ENCODE measurements around the gene NEK9. TPM values are rescaled to one million over a fixed set of nuclear protein-coding genes. Genes with fewer than 3 reads are reported as not detected.

The NEK9 gene
- total RNA-seq, 1 experiment from 2014 or later, result 40.7 TPM

- H3K27ac ChIP-seq (ENCODE audit: low read length), result 0 out of 2 replicates have a peak overlapping the region, but pooled peaks have one; percentile 29
- ATAC-seq (peak; percentile 80), DNase-seq (ENCODE audit: low read depth, low spot score) (no peak)
- ChIA-PET POLR2A (no interaction called here), CTCF (interaction anchor here (0.6 kb wide), 1 partner anchor 116 kb away, joined by 4 read pairs; no protein-coding TSS in a partner anchor)
- peaks cover 17% of the 10 kb centered on the region for H3K4me1 ChIP-seq (ENCODE audit: control insufficient read depth, insufficient read depth, low read length)
- in situ Hi-C loops (cut with HindIII; ENCODE audit: low pct_unique_long_range_greater_than_20kb, low sequenced_read_pairs), result no loop called here
- BruUV-seq (replicated peaks), result no TSS peak
- H3K27me3 ChIP-seq (ENCODE audit: control insufficient read depth, insufficient read depth, low read length), result no peaks in the 10 kb centered on the region
- H3K4me3 ChIP-seq (ENCODE audit: low read depth in 2 of 2, low read length in 2 of 2), result no peak overlapping the region
- TF ChIP-seq TCF7L2 (IDR thresholded peaks at IDR 0.05; ENCODE audit: low read depth, low read length) (no peak), SIN3A (IDR thresholded peaks at IDR 0.05; ENCODE audit: borderline replicate concordance, insufficient read depth, low read depth, low read length) (no peak), REST (IDR thresholded peaks at IDR 0.05; ENCODE audit: insufficient read depth in 1 of 2, low read depth in 2 of 2, low read length in 1 of 2) (no peak), CTCF (IDR thresholded peaks at IDR 0.05) (no peak), POLR2AphosphoS5 (IDR thresholded peaks at IDR 0.05; ENCODE audit: low read depth, low read length) (no peak)
- H3K9me3 ChIP-seq (ENCODE audit: control insufficient read depth, insufficient read depth, low read depth, low read length), result no peaks in the 10 kb centered on the region
- H3K36me3 ChIP-seq (ENCODE audit: control insufficient read depth, insufficient read depth, low read length), result peaks cover 4% of the 10 kb centered on the region; the same call in 1 of the 2 replicates
- intact Hi-C loops (cut with micrococcal nuclease; ENCODE audit: unreplicated experiment), result no loop called here
These were observed 84.8 kb downstream of the NEK9 start for GRCh38 chr14:75042035-75042434.

- Histone ChIP-seq H3K27me3 (ENCODE audit: control insufficient read depth, insufficient read depth, low read length) (no peaks in the 10 kb centered on the region), H3K27ac (ENCODE audit: low read length) (0 out of 2 replicates have a peak overlapping the region, but pooled peaks have one; percentile 29), H3K4me1 (ENCODE audit: control insufficient read depth, insufficient read depth, low read length) (peaks cover 17% of the 10 kb centered on the region), H3K36me3 (ENCODE audit: control insufficient read depth, insufficient read depth, low read length) (peaks cover 4% of the 10 kb centered on the region; the same call in 1 of the 2 replicates), H3K4me3 (ENCODE audit: low read depth in 2 of 2, low read length in 2 of 2) (no peak overlapping the region), H3K9me3 (ENCODE audit: control insufficient read depth, insufficient read depth, low read depth, low read length) (no peaks in the 10 kb centered on the region)
- ATAC-seq (peak; percentile 82), DNase-seq (ENCODE audit: low read depth, low spot score) (no peak)
- BruUV-seq (replicated peaks), result no TSS peak
- in situ Hi-C loops (cut with HindIII; ENCODE audit: low pct_unique_long_range_greater_than_20kb, low sequenced_read_pairs), result no loop called here
- POLR2A ChIA-PET, result interaction anchor here (0.6 kb wide), 1 partner anchor 162 kb away, joined by 3 read pairs; no protein-coding TSS in a partner anchor
- no peak for TF ChIP-seq CTCF (IDR thresholded peaks at IDR 0.05)
- no peak for TF ChIP-seq REST (IDR thresholded peaks at IDR 0.05; ENCODE audit: insufficient read depth in 1 of 2, low read depth in 2 of 2, low read length in 1 of 2)
- TF ChIP-seq TCF7L2 (IDR thresholded peaks at IDR 0.05; ENCODE audit: low read depth, low read length), result no peak
- no peak for TF ChIP-seq SIN3A (IDR thresholded peaks at IDR 0.05; ENCODE audit: borderline replicate concordance, insufficient read depth, low read depth, low read length)
- no peak for TF ChIP-seq POLR2AphosphoS5 (IDR thresholded peaks at IDR 0.05; ENCODE audit: low read depth, low read length)
- intact Hi-C loops (cut with micrococcal nuclease; ENCODE audit: unreplicated experiment), result no loop called here
- CTCF ChIA-PET, result no interaction called here
These were observed 85.2 kb downstream of the NEK9 start for GRCh38 chr14:75041613-75042012.
